ENCODE measurements around the gene FPR3.

GRCh38 chr19:51750400-51751094, 44.4 kb upstream of the FPR3 start:
- TF ChIP-seq, protein P1, sequence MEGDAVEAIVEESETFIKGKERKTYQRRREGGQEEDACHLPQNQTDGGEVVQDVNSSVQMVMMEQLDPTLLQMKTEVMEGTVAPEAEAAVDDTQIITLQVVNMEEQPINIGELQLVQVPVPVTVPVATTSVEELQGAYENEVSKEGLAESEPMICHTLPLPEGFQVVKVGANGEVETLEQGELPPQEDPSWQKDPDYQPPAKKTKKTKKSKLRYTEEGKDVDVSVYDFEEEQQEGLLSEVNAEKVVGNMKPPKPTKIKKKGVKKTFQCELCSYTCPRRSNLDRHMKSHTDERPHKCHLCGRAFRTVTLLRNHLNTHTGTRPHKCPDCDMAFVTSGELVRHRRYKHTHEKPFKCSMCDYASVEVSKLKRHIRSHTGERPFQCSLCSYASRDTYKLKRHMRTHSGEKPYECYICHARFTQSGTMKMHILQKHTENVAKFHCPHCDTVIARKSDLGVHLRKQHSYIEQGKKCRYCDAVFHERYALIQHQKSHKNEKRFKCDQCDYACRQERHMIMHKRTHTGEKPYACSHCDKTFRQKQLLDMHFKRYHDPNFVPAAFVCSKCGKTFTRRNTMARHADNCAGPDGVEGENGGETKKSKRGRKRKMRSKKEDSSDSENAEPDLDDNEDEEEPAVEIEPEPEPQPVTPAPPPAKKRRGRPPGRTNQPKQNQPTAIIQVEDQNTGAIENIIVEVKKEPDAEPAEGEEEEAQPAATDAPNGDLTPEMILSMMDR (IDR thresholded peaks at IDR 0.05; ENCODE audit: insufficient read depth, low read depth, low read length), result no peak
- no peak for TF ChIP-seq EZH2 (IDR thresholded peaks at IDR 0.05; ENCODE audit: insufficient read depth, low read length)

Data from astrocyte (in vitro differentiated cells and primary cell).